Mucosa of descending colon (tissue), 3 donors: ENCODE results near the gene CHD5. TPM values are rescaled to one million over a fixed set of nuclear protein-coding genes. Genes with fewer than 3 reads are reported as not detected.

Experiments
- ATAC-seq: fragments of 200-7000 bp; cut with Tn5 transposase; one replicate; pipeline ENCODE4 v1.9.1; 2020; ENCODE audit warnings: mild to moderate bottlenecking, moderate library complexity
- DNase-seq, 3 donors: peaks; one replicate each; pipeline ENCODE4 v3.0.0-alpha.2; 2020
- H3K36me3 ChIP-seq: fragments of 200-600 bp; one replicate; pipeline ENCODE4 v1.8.0; 2021; ENCODE audit warnings: low read depth, mild to moderate bottlenecking
- H3K4me1 ChIP-seq: fragments of 200-600 bp; one replicate; pipeline ENCODE4 v1.8.0; 2021; ENCODE audit warnings: low read depth, mild to moderate bottlenecking
- H3K4me3 ChIP-seq: fragments of 200-600 bp; one replicate; pipeline ENCODE4 v1.8.0; 2021; ENCODE audit warnings: mild to moderate bottlenecking
- H3K9me3 ChIP-seq: fragments of 200-600 bp; one replicate; pipeline ENCODE4 v1.8.0; 2021; ENCODE audit warnings: mild to moderate bottlenecking
- CTCF ChIP-seq: fragments of 200-600 bp; IDR thresholded peaks from one replicate; pipeline ENCODE4 v1.8.0; 2022; ENCODE audit warnings: antibody characterized with exemption, mild to moderate bottlenecking
- intact Hi-C, 2 donors: fragments of 100-400 bp; cut with DNase I in 1 of 2; cut with micrococcal nuclease in 1 of 2; formaldehyde crosslinking; loops; one replicate each; pipeline versions ENCODE4 v1.11.0 to v1.11.1; 2022; cut with DNase I, micrococcal nuclease
- long read RNA-seq, 2 donors: library from polyadenylated mRNA; unstranded; transcript quantifications; one replicate each; pipeline ENCODE4 v2.0.0, GENCODE V29; 2019 to 2021
- total RNA-seq, 3 donors: library from RNA; stranded (reverse); fragmentation: NEBNext Ultra II Directional in 2 of 3; extraction: Animal tissue kit (Norgen Biotek cat#: 25700) in 2 of 3; gene quantifications; one replicate each; pipeline versions ENCODE4 v1.2.1 to v1.2.4, GENCODE V29; 2021 to 2023
- donor health status: DM: no; HTN: no; CAD: no; lungs with moderate emphysema.
- donor health status: DM: no; HTN: no; CAD: no.
- donor health status: DM: no; HTN: yes; CAD: no.

Gene CHD5
- 1 to 10 TPM in 1 of 3 donors, under 1 TPM in 2; 0.17 to 2.1 (median 0.22) TPM for total RNA-seq
- long read RNA-seq, donor 1, partial matches to known transcripts: 1 of 2 reads
- long read RNA-seq, donor 1, other reads (novel, unspliced or antisense): 1 of 2 reads
- long read RNA-seq, donor 2: 0 reads

DNA sequence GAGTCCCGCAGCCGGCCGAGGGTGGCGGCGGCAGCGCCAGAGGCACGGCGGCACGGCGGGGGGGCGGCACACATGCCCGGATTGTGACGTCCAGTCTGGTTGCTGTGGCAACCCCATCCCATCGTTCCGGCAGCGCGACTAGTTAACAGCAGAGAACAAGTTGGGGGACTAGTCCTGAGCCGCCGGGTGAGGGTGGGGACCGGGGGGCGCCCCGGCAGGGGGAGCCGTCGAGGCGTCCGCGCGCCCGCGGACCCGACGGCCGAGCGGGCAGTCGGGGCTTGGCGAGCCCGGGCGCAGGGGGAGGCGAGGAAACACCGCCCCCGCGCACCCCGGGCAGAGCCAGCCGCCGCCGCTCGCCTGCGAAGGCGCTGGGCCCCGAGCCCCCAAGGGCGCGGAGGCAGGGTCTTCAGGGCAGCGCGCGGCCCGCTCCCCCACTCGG lies at the start of gene CHD5:
Gene CHD5, minus strand, starts transcription at position 54 of the 439 bp plus-strand sequence. CDS start 298 bp downstream, outside the sequence.
- Histone ChIP-seq H3K36me3 (no peaks in the 10 kb centered on the region), H3K4me1 (peaks cover 6% of the 10 kb centered on the region), H3K9me3 (no peaks in the 10 kb centered on the region), H3K4me3 (no peak within 1 kb of the TSS)
- intact Hi-C loops: no loop called here
- peak in 1 of 3 donors; percentile 23 for DNase-seq
- no peak for ATAC-seq
- no peak for TF ChIP-seq CTCF

- no peaks in the 10 kb centered on the region for H3K36me3 ChIP-seq
- no peak for ATAC-seq
- intact Hi-C loops: no loop called here
These were observed 45.5 kb upstream of the CHD5 start for GRCh38 chr1:6225651-6226050.

DNA sequence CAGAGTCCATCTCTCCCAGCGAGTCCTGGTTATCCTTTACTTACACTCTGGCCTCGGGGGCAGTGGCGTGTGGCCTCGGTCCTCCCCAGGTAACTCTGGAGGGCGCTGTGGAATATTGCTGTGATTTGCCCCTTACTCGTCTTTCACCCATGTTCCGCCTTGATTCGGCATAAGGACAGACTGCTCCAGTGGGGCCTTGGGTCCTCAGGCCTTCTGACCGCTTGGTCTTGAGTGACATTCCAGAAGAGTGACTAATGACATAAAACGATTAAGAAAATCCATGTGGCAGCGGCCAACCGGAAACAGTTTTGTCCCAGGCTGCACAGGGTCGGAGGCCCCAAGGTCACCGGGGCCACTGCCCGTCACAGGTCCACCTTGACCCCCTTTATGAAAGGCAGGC lies 44.6 kb upstream of the CHD5 start:
- ATAC-seq (no peak), DNase-seq (no peak)
- Histone ChIP-seq H3K9me3 (no peaks in the 10 kb centered on the region), H3K4me1 (no peaks in the 10 kb centered on the region), H3K4me3 (no peak overlapping the region), H3K36me3 (no peaks in the 10 kb centered on the region)
- no peak for TF ChIP-seq CTCF
- intact Hi-C loops: no loop called here

More at GRCh38 chr1:6225651-6226050, 45.5 kb upstream of the CHD5 start:
- H3K4me1 ChIP-seq: no peaks in the 10 kb centered on the region
- no peak for DNase-seq
- H3K9me3 ChIP-seq: no peaks in the 10 kb centered on the region
- no peak overlapping the region for H3K4me3 ChIP-seq
- no peak for TF ChIP-seq CTCF

- ATAC-seq (no peak), DNase-seq (no peak)
- TF ChIP-seq CTCF: no peak
- Histone ChIP-seq H3K36me3 (no peaks in the 10 kb centered on the region), H3K4me1 (no peaks in the 10 kb centered on the region), H3K9me3 (no peaks in the 10 kb centered on the region), H3K4me3 (no peak overlapping the region)
- intact Hi-C loops: no loop called here
These were observed 43.5 kb upstream of the CHD5 start for GRCh38 chr1:6223617-6224016.

DNA sequence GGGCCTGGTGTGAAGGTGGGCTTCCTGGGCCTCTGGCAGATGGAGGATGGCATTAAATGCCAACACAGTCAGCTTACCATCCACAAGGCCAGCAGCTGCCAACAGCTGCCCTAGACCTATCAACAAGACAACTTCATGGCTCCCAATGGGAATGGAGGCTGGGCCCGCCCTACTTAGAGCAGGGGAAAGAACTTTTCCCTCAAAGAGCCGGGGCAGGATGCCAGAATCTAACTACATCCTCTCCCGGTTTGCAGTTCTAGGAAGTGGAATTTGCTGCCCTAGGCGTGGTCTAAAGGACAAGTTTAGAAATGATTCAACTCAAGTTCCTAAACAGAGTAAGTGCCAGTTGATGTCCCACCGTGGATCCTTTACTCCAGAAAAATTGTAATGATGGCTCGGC lies 42.5 kb upstream of the CHD5 start:
- Histone ChIP-seq H3K4me3 (no peak overlapping the region), H3K36me3 (no peaks in the 10 kb centered on the region), H3K4me1 (no peaks in the 10 kb centered on the region), H3K9me3 (no peaks in the 10 kb centered on the region)
- ATAC-seq (peak; percentile 68), DNase-seq (peak in 1 of 3 donors; percentile 69)
- intact Hi-C loops: no loop called here
- no peak for TF ChIP-seq CTCF
